Measurements from ENCODE around the gene CFAP100.
A peak's percentile ranks its signal among the peaks of the same experiment; 100 is the strongest.

CFAP100 gene

DNA sequence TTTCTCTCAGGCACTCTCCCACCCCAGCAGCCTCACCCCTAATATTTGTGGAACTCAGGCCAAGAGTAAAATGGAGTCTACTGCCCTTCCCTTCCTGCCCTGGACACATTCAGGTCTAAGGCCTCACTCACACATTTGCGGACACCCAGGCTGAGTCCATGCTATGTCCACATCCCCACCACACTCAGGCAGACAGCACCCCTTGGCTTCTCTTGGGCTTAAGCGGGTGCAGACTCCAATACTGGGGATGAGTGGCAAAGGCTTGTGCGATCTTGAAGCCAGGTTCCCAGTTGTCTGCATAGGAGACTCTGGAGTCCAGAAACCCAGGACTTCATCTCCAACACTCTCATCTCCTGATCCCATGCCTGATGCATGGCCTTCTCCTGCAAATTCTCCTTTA is 17.5 kb upstream of the CFAP100 start:
- no peak for DNase-seq

DNA sequence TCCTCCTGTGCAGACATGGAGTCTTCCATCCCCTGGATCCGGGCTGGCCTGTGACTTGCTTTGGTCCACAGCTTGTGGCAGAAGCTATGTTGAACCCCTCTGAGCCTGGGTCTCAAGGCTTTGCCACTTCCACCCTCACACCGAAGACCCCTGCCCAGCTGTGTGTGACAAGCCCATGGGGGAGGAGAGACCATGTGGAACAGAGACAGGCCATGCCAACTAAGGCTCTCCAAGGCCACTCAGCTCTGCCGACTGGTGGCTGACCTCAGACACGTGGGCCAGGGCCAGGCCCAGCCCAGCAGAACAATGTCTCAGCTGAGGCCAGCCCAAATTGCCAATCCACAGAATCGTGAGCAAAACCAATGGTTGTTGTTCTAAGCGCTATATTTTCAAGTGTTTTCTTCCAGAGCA is 16.4 kb upstream of the CFAP100 start:
- DNase-seq, result no peak

DNA sequence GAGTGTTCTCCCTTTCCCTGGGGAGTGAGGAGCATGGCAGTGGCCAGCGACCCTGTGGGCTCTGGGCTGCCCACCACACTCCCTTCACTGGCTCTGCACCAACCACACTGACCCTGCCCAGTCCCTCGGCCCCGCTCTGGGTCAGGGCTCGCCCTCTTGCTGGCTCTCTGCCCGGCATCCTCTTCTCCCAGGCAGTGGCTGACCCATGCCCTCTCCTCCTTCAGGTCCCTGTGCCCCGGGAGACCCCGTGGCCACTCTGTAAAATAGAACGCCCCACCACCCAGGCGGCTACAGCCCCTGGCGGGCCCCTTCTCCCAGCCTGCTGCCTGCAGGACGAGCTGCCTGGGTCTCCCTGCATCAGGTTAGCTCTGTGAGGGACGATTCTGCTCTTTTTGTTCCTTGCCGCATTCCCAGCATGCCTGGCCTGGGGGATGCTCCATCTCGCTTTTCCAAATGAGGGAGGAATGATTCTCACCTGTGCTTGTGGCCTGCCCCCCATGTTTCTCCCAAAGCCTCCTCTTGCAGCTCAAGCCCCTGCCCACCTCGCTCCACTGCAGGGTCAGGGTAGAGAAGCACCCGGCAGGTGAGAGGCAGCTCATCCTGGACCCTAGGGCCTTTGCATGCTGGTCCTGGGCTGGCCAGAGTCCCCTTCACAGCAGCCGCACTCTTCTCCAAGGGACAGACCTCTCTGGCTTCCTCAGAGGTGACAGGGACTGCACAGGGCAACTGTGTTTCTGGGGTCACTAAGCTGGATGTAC is 14.5 kb upstream of the CFAP100 start:
- DNase-seq, result no peak

- DNase-seq, result no peak
Observed at GRCh38 chr3:126381966-126382365, 12.7 kb upstream of the CFAP100 start.

- DNase-seq, result peak; percentile 16
Observed at GRCh38 chr3:126389112-126389793, 5.5 kb upstream of the CFAP100 start.

DNA sequence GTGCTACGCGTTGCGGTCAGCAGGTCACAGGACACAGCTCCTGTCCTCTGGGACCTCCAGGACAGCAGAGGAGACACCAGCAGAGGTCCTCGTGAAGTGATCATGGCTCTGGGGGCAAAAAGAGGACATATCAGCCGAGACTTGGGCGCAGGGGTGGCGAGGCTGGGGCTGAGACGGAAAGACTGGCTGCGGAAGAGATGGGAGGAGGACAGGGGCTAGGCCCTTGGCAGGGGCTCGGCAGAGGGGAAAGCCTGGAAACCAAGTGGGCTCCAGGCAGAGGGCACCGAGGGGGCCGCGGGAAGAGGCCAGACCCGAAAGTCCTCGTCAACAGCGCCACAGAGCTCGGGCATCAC is 4.9 kb upstream of the CFAP100 start:
- DNase-seq, result no peak

DNA sequence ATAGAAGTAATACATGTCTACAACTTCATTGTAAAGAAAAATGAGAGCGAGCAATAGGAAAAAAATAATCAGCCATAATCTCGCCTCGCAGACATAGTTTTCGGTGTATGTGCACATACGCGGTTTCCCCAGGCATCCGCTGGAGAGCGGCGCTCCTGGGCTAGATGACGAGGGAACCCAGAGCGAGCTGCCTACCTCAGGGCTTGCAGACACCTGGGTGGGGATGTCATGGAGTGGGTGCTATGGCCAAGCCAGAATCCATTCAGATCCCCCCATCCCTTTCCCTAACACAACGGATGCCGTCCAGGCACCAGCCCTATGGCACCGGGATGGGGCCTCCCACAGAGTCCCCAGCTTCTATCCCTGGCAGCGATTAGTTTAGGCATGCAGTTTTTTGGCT is 4.5 kb upstream of the CFAP100 start:
- DNase-seq, result no peak

DNA sequence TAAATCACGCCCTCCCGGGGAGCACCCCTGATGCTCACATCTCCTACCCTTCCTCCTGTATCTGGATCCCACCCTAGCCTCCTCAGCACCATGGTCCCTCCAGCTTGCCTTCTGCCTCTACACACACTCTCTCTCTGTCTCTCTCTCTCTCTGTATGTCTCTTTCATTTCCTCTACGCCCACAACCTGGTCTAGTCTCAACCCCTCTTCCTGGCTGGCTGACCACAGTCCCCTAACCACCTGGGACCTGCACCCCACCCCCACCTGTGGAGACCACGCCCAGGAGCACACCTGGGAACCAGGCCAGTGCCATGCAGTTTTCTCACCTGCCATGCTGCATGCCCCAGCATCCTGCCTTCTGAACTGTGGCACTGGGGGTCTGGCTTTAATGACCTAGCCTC is 4.0 kb upstream of the CFAP100 start:
- DNase-seq, result no peak

DNA sequence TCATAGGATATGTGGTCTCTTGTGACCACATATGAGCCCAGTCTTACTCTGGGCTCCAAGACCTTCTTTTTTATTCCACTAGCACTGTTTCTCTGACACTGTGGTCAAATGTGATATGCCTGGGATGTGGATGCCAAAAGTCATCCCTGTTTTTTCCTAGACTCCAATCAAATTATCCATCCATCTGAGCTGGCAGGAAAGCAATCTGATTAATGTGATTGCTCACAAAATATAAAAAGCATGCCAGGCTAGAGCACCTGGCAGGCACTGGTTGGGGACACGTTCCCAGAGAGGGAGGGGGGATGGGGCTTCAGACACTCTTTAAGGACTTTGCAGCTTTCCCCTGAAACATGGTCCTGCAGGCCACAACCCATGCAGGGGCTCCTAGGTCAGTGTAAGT is 3.1 kb upstream of the CFAP100 start:
- DNase-seq, result no peak

GRCh38 chr3:126392246-126392645 is 2.5 kb upstream of the CFAP100 start:
- no peak for DNase-seq

DNA sequence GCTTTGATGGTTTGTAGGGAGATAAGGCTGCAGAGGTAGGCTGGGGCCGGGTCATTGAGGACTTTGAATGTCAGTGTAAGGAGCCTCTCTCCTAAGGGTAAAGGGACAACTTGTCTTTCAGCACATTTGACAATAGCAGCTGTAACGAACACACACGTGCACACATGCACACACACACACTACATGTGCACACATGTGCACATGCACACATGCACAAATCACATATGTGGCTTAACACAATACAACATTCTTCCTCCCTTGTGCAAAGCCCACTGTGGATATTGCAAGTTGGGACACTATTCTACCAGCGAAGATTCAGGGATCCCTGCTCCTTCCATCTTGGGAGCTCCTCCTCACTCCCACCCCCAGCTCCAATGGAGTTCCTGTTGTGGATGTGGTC is 1.1 kb upstream of the CFAP100 start:
- DNase-seq, result no peak

DNA sequence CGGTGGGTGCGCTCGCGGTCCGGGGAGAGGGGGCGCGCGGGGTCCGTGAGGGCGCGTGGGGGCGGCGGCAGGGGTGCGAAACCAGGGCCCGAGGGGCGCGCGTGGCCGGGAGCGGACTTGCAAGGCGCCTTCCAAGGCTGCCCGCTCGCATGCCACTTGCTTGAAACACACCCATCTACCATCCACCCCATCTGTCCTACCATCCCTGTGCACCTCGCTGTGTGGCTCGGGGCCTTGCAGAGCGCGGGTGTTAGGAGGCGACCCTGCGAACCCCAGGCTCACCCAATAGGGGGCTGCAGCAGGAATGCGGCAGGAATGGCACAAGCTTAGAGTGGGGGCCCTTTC is 240 bp downstream of the CFAP100 start:
- no peak for DNase-seq

GRCh38 chr3:126395846-126396513 is 1.3 kb downstream of the CFAP100 start:
- DNase-seq, result no peak

- DNase-seq, result no peak
Observed at GRCh38 chr3:126396536-126396935, 1.8 kb downstream of the CFAP100 start.

- no peak for DNase-seq
Observed at GRCh38 chr3:126397610-126398422, 3.1 kb downstream of the CFAP100 start.

GRCh38 chr3:126398423-126399350 is 4.0 kb downstream of the CFAP100 start:
- no peak for DNase-seq

GRCh38 chr3:126399351-126399735 is 4.6 kb downstream of the CFAP100 start:
- DNase-seq, result no peak

GRCh38 chr3:126399756-126400155 is 5.0 kb downstream of the CFAP100 start:
- DNase-seq, result no peak

- no peak for DNase-seq
Observed at GRCh38 chr3:126401611-126402160, 7.0 kb downstream of the CFAP100 start.

DNA sequence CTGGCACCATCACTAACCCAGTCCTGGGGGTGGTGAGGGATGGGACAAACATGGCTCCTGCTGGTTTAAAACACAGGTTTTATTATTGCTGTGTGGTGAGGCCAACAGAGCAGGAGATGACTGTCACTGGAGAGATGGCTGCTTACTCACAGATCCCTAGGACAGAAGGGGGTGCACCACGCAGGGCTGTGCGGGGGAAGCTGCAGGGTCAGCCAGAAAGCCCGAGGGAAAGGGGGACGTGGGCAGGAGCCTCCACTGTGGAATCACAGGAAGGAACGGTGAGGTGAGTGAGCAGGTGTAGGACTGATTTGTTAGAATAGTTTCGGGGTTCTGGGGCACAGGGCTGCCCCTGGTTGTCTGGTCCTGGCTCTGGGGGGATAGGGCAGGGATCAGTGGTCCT is 7.5 kb downstream of the CFAP100 start:
- no peak for DNase-seq

- DNase-seq, result no peak
Observed at GRCh38 chr3:126402666-126403302, 8.1 kb downstream of the CFAP100 start.

Measured in NCI-H510A (cell line).